Activated CD8-positive, alpha-beta memory T cell treated with anti-CD3 and anti-CD28 coated beads, Interleukin-2, amount 50 U/mL, for 1 hour (primary cell): ENCODE data around the gene FOXI2.

Source experiments
- DNase-seq: peaks from one replicate; pipeline ENCODE4 v3.0.0-alpha.2; 2020; ENCODE audit errors: extremely low read depth

The FOXI2 gene

GRCh38 chr10:127736915-127737562 is at the start of gene FOXI2:
Gene FOXI2, plus strand, starts transcription at chr10:127737185. Its CDS starts 89 bp downstream, at chr10:127737274.
- no peak for DNase-seq

GRCh38 chr10:127687548-127687947 is 49.4 kb upstream of the FOXI2 start:
- no peak for DNase-seq

GRCh38 chr10:127690176-127690835 is 46.7 kb upstream of the FOXI2 start:
- no peak for DNase-seq

GRCh38 chr10:127694580-127695193 is 42.3 kb upstream of the FOXI2 start:
- DNase-seq, result no peak

GRCh38 chr10:127695431-127695830 is 41.6 kb upstream of the FOXI2 start:
- no peak for DNase-seq

GRCh38 chr10:127698886-127699285 is 38.1 kb upstream of the FOXI2 start:
- no peak for DNase-seq

- DNase-seq, result no peak
These were observed 37.7 kb upstream of the FOXI2 start for GRCh38 chr10:127699311-127699710.

GRCh38 chr10:127702271-127702670 is 34.7 kb upstream of the FOXI2 start:
- no peak for DNase-seq

GRCh38 chr10:127715249-127715648 is 21.7 kb upstream of the FOXI2 start:
- DNase-seq, result no peak

GRCh38 chr10:127715782-127716378 is 21.1 kb upstream of the FOXI2 start:
- no peak for DNase-seq

GRCh38 chr10:127720142-127720541 is 16.8 kb upstream of the FOXI2 start:
- DNase-seq, result no peak

- no peak for DNase-seq
These were observed 16.1 kb upstream of the FOXI2 start for GRCh38 chr10:127720903-127721302.

- DNase-seq, result no peak
These were observed 2.2 kb upstream of the FOXI2 start for GRCh38 chr10:127734753-127735152.

GRCh38 chr10:127735156-127735555 is 1.8 kb upstream of the FOXI2 start:
- DNase-seq, result no peak

- no peak for DNase-seq
These were observed 1.2 kb upstream of the FOXI2 start for GRCh38 chr10:127735723-127736221.

GRCh38 chr10:127736222-127736914 is 617 bp upstream of the FOXI2 start:
- DNase-seq, result no peak

- DNase-seq, result no peak
These were observed 852 bp downstream of the FOXI2 start for GRCh38 chr10:127737563-127738511.

- no peak for DNase-seq
These were observed 1.8 kb downstream of the FOXI2 start for GRCh38 chr10:127738512-127739424.

- DNase-seq, result no peak
These were observed 2.9 kb downstream of the FOXI2 start for GRCh38 chr10:127739908-127740307.

GRCh38 chr10:127740596-127740995 is 3.6 kb downstream of the FOXI2 start:
- DNase-seq, result no peak
